Gastroesophageal sphincter (tissue), 4 donors: ENCODE data around the gene MUC5B. TPM values are rescaled to one million over a fixed set of nuclear protein-coding genes. Genes with fewer than 3 reads are reported as not detected.

Source experiments
- ATAC-seq: fragments of 150-250 bp; one replicate; pipeline ENCODE4 v1.9.1; 2016; ENCODE audit warnings: mild to moderate bottlenecking, moderate library complexity
- H3K27ac ChIP-seq, 4 donors: fragments of 200-600 bp; sonication (generic) in 3 of 4; 1 replicate in 3 of 4; 2 replicates in 1 of 4; pipeline ENCODE4 v1.5.1; 2016 to 2019
- H3K27me3 ChIP-seq: fragments of 200-600 bp; sonication (generic); one replicate; pipeline ENCODE4 v1.5.1; 2019
- H3K36me3 ChIP-seq, 2 donors: fragments of 200-600 bp; sonication (generic); one replicate each; pipeline ENCODE4 v1.5.1; 2019; ENCODE audit warnings: control low read depth in 1 of 2
- H3K4me1 ChIP-seq, 3 donors: fragments of 200-600 bp; sonication (generic); 1 replicate in 2 of 3; 2 replicates in 1 of 3; pipeline ENCODE4 v1.5.1; 2016 to 2019; ENCODE audit warnings: control low read depth in 2 of 3
- H3K4me3 ChIP-seq, 2 donors: fragments of 200-600 bp; sonication (generic); one replicate each; pipeline ENCODE4 v1.5.1; 2019; ENCODE audit warnings: mild to moderate bottlenecking in 1 of 2, moderate library complexity in 1 of 2
- H3K9me3 ChIP-seq, 3 donors: fragments of 200-600 bp; sonication (generic); one replicate each; pipeline ENCODE4 v1.5.1; 2017 to 2019; ENCODE audit warnings: control low read depth in 2 of 3
- EP300 ChIP-seq: sonication (generic); formaldehyde crosslinking; IDR thresholded peaks from one replicate; pipeline ENCODE4 v1.6.1; 2017; ENCODE audit warnings: antibody characterized with exemption, mild to moderate bottlenecking
- POLR2A ChIP-seq, 2 donors: fragments of 450-650 bp; IDR thresholded peaks; one replicate each; pipeline ENCODE4 v1.6.1; 2017; ENCODE audit warnings: antibody characterized with exemption in 2 of 2, mild to moderate bottlenecking in 2 of 2, moderate library complexity in 1 of 2
- POLR2AphosphoS5 ChIP-seq: sonication (generic); formaldehyde crosslinking; IDR thresholded peaks from one replicate; pipeline ENCODE4 v1.6.1; 2017; ENCODE audit warnings: antibody characterized with exemption
- WGBS, 2 donors: methylation state at CpG; one replicate each; pipeline ENCODE4 v1.1.5; 2018; ENCODE audit warnings: low coverage in 1 of 2; 5-methylcytosine and 5-hydroxymethylcytosine counted together
- total RNA-seq, 4 donors: library from RNA; depleted of rRNA; stranded (reverse); fragments of >200 nt; gene quantifications; one replicate each; pipeline ENCODE4 v1.1.0, GENCODE V29; 2016
- TF ChIP-seq, protein P1 (sequence below), 4 experiments: fragments of 200-600 bp in 2 of 4; fragments of 450-650 bp in 2 of 4; sonication (generic) in 1 of 4; IDR thresholded peaks; one replicate each; pipeline ENCODE4 v1.5.1; 2017 to 2019; ENCODE audit warnings: antibody characterized with exemption in 4 of 4, mild to moderate bottlenecking in 2 of 4, moderate library complexity in 2 of 4

MUC5B gene
- total RNA-seq, 4 donors from 2014 or later, result 0.13 to 199 (median 0.60) TPM

DNA sequence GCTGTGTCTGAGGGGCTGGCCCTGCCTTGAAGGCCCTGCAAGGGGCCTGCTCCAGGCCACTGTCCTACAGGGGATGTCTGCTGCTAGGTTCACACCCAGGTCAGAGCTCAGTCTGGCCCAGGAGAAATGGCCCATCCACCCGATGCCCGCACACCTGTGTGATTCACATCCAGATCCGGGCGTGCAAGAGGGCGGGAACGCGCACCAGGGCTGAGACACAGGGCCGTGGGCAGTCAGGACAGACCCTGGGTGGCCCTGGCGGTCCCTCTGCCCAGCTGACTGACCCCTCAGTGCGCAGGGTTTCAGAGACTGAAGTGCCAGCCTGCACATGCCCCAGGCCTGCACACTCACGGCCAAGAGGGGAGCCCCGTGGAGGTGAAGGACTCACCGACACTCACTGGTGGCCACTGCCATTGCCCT lies 79.2 kb downstream of the MUC5B start:
- Histone ChIP-seq H3K4me3 (no peak overlapping the region), H3K9me3 (no peaks in the 10 kb centered on the region), H3K27ac (peak overlapping the region in 3 of 4 donors; percentile 35 to 90 (median 80)), H3K36me3 (peaks cover 0 to 31% of the 10 kb centered on the region in 2 donors), H3K27me3 (no peaks in the 10 kb centered on the region), H3K4me1 (peaks cover 0 to 100% (median 36%) of the 10 kb centered on the region in 3 donors)
- WGBS, 2 donors, result no CpG with 5 or more reads among the region's 13 CpGs
- no peak for TF ChIP-seq POLR2A (IDR thresholded peaks at IDR 0.05)
- no peak for ATAC-seq

DNA sequence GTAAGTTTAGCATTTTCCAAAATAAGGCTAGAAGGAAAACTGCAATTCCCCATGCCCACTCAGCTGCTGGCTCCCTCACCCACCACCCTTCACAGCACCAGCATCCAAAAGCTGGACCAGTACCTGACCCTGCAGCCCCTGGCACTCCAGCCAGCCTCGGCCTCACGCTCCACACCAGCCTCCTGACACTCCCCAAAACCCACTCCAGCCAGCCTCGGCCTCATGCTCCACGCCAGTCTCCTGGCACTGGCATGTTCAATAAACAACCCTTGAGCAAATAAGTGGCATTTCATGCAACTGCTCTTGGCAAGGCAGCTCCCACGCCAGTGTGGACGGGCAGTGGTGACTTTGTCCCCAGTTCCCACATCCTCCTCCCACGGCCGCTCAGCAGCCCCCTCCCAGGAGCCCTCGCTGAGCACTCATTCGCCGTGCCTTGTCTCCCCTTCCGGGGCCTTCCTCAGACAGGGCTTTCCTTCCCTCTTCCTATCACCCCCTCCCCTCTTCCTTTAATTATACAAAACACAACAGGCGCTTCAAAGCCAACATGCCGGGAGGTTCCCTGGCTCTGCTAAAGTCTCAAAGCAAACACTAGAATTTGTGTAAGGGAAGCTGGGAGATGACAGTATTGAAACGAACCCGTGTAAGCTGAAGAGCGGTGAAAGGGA lies 79.7 kb downstream of the MUC5B start:
- Histone ChIP-seq H3K9me3 (no peaks in the 10 kb centered on the region), H3K4me1 (peaks cover 0 to 100% (median 42%) of the 10 kb centered on the region in 3 donors), H3K27me3 (no peaks in the 10 kb centered on the region), H3K4me3 (no peak overlapping the region), H3K27ac (peak overlapping the region in 3 of 4 donors; percentile 45 to 90 (median 80)), H3K36me3 (peaks cover 0 to 30% of the 10 kb centered on the region in 2 donors)
- WGBS, 2 donors, result 55% methylated on average over 6 to 11 of the region's 17 CpGs
- no peak for TF ChIP-seq POLR2AphosphoS5
- TF ChIP-seq, protein P1, sequence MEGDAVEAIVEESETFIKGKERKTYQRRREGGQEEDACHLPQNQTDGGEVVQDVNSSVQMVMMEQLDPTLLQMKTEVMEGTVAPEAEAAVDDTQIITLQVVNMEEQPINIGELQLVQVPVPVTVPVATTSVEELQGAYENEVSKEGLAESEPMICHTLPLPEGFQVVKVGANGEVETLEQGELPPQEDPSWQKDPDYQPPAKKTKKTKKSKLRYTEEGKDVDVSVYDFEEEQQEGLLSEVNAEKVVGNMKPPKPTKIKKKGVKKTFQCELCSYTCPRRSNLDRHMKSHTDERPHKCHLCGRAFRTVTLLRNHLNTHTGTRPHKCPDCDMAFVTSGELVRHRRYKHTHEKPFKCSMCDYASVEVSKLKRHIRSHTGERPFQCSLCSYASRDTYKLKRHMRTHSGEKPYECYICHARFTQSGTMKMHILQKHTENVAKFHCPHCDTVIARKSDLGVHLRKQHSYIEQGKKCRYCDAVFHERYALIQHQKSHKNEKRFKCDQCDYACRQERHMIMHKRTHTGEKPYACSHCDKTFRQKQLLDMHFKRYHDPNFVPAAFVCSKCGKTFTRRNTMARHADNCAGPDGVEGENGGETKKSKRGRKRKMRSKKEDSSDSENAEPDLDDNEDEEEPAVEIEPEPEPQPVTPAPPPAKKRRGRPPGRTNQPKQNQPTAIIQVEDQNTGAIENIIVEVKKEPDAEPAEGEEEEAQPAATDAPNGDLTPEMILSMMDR (IDR thresholded peaks at IDR 0.05), result no peak
- TF ChIP-seq POLR2A (IDR thresholded peaks at IDR 0.05), result no peak
- no peak for TF ChIP-seq EP300
- no peak for ATAC-seq

DNA sequence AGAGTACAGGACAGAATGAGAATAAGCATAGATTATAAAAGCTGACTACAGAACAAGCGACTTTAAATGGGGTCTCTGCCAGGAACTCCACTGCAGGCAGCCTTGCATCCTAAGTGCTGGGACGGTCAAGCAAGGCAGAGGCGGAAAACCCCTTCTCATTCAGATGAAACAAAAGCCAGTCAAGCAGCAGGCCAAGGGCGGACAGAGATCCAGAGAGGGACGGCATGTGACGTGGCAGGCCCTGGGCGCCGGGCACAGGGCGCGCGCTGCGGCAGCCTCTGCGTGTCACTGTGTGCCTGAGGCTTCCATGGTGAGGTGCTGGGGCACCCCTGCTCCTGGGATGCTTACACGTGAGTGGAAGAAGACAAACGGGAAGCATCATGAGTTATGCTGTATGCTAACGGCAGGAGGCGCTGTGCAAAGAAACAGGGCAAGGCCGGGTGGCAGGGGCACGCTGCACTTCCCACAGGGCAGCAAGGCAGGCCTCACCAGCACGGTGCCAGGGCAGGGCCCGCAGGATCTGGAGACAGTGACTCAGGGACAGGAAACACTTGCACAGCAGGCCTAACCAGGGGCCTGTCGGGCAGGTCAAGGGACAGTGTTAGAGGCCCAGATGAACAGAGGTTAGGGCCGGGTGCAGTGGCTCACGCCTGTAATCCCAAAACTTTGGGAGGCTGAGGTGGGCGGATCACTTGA lies 80.4 kb downstream of the MUC5B start:
- ATAC-seq, result no peak
- 60 to 71% methylated on average over 2 to 6 of the region's 25 CpGs for WGBS, 2 donors
- H3K9me3 ChIP-seq, result no peaks in the 10 kb centered on the region
- H3K36me3 ChIP-seq, result peaks cover 0 to 23% of the 10 kb centered on the region in 2 donors
- no peak overlapping the region for H3K4me3 ChIP-seq
- H3K27ac ChIP-seq, result peak overlapping the region in 3 of 4 donors; percentile 80 to 90 (median 81)
- TF ChIP-seq EP300 (no peak), POLR2A (IDR thresholded peaks at IDR 0.05) (no peak), POLR2AphosphoS5 (no peak)
- TF ChIP-seq, protein P1 (IDR thresholded peaks at IDR 0.05), result no peak
- peaks cover 0 to 100% (median 48%) of the 10 kb centered on the region in 3 donors for H3K4me1 ChIP-seq
- no peaks in the 10 kb centered on the region for H3K27me3 ChIP-seq

DNA sequence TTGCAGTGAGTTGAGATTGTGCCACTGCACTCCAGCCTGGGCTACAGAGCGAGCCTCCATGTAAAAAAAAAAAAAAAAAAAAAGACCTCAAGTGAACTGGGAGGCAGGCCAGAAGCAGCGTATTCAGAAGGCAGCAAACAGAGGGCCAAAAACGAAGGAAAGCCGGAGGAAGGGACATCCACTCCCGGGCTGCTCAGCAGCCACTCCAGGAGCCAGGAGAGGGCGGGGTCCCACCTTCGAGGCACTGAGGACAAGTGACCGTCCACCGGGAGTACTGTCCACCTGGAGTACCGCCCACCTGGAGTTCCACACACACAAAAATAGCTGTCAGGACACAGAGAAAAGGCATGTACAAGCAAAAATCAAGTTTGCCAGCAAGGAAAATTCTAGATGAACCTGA lies 81.1 kb downstream of the MUC5B start:
- WGBS, 2 donors, result 18% methylated on average over 7 of the region's 10 CpGs; no CpG with 5 or more reads in 1 of the 2 donors
- Histone ChIP-seq H3K4me1 (peaks cover 0 to 100% (median 50%) of the 10 kb centered on the region in 3 donors), H3K36me3 (peaks cover 0 to 21% of the 10 kb centered on the region in 2 donors), H3K27me3 (no peaks in the 10 kb centered on the region), H3K27ac (peak overlapping the region; percentile 60 to 90 (median 80)), H3K4me3 (no peak overlapping the region), H3K9me3 (no peaks in the 10 kb centered on the region)
- TF ChIP-seq, protein P1 (IDR thresholded peaks at IDR 0.05), result no peak
- no peak for ATAC-seq

DNA sequence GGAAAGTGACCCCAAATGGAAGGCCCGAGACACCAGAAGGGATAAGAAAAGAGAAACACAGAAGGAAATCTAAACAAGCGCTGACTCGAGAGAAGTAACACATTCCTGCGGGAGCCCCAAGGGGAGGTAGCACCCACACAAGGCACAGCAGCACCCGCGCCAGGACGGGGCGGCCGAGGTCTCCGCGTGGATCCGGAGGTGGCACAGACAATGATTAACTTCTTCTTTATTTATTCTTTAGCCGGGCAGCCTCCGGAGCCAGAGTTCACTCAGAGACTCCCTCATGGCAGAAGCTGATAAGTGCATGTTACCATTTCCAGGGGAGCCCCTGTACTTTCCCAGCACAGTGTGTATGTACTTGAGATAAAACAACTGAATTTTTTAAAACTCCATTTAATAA lies 81.5 kb downstream of the MUC5B start:
- H3K9me3 ChIP-seq, result no peaks in the 10 kb centered on the region
- peak overlapping the region; percentile 60 to 90 (median 80) for H3K27ac ChIP-seq
- peaks cover 0 to 97% (median 49%) of the 10 kb centered on the region in 3 donors for H3K4me1 ChIP-seq
- H3K36me3 ChIP-seq, result peaks cover 0 to 21% of the 10 kb centered on the region in 2 donors
- no peak overlapping the region for H3K4me3 ChIP-seq
- no peak for ATAC-seq
- no peaks in the 10 kb centered on the region for H3K27me3 ChIP-seq
- WGBS, 2 donors, result 34 to 45% methylated on average over 12 to 14 of the region's 14 CpGs
- TF ChIP-seq, protein P1 (IDR thresholded peaks at IDR 0.05), result no peak
- TF ChIP-seq EP300 (no peak), POLR2AphosphoS5 (no peak)
